GM19023 (cell line): ENCODE data around the gene ILDR1.
"Not testable (repeated sequence)": the region's sequence is repeated elsewhere in the genome, so short reads cannot be mapped to it uniquely, and the experiment has no call there.

Experiments used
- ATAC-seq: cut with Tn5 transposase; IDR thresholded peaks from one replicate; pipeline ENCODE4 v1.9.1; 2021; ENCODE audit warnings: mild to moderate bottlenecking, moderate library complexity; ENCODE audit not compliant: unreplicated experiment

ILDR1 gene

GRCh38 chr3:121956363-121956762 lies 65.7 kb downstream of the ILDR1 start:
- ATAC-seq = no peak

DNA sequence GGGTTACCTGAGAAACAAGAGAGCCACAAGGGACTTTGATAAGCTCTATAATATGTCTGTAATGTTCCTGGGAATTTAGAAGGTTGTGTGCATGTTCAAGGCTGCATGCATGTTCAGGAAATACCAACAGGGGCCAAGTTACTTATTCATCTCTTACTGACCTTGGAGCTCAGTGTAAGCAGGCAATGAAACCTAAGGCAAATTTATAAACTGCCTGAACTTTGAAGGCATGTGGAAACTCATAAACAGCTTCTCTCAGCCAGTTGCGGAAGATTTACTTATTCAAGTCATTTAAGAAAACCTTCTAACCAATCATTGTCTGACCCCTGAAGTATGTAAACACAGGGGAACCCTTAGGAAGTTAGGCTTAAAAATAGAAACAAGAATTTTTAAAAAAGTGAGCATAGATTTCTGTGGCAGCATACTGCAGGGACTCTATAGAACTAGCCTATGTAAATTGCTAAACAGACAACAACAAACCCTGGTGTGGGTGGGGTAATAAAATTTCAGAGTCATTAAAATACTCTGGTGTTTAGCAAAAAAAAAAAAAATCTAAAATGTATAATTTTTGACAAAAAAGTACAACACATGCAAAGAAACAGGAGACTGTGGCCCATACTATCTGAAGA lies 70.6 kb downstream of the ILDR1 start:
- no peak for ATAC-seq

DNA sequence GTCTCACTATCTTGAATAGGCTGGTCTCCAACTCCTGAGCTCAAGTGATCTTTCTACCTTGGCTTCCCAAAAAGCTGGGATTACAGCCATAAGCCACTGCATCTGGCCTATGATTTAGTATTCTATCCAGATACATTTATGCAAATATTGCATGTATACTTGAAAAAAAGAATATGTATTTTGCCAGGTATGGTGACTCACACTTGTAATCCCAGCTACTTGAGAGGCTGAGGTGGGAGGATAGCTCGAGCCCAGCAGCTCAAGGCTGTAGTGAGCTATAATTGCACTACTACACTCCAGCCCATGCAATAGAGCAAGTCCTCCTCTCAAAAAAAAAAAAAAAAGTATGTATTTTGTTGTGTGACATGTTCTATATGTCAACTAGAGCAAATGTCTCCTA lies 73.4 kb downstream of the ILDR1 start:
- no peak for ATAC-seq

- ATAC-seq = no peak
Measured at GRCh38 chr3:121943431-121943830, 78.6 kb downstream of the ILDR1 start.

GRCh38 chr3:121942116-121942786 lies 79.8 kb downstream of the ILDR1 start:
- ATAC-seq = no peak

DNA sequence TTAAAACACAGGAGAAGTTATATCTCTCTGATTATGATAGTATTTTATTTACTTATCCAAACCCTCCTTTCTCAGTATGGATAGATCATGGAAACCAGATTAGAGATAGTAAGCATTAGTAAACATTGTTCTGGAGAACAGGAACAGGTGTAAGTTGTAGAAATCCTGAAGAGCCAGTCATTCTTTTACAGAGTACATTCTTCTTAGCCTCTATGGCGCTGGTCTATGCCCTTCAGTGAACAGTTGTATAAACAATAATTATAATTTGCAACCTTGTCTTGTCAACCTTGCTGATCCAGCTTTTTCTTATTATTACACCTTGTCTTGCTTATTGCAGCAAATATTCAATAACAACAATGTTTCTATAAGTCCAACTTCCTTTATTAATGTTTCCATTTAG lies 80.5 kb downstream of the ILDR1 start:
- ATAC-seq = no peak

GRCh38 chr3:121938141-121938855 lies 83.7 kb downstream of the ILDR1 start:
- not testable (repeated sequence) for ATAC-seq
